ENCODE results near the gene UGGT1. TPM values are rescaled to one million over a fixed set of nuclear protein-coding genes. Genes with fewer than 3 reads are reported as not detected.

UGGT1 gene
- total RNA-seq, result 58.7 and 59.1 TPM in 2 replicates
- long read RNA-seq, full-length matches to known transcripts, result 5 of 49 reads
- long read RNA-seq, partial matches to known transcripts, result 28 of 49 reads
- long read RNA-seq, other reads (novel, unspliced or antisense), result 16 of 49 reads

- no peaks in the 10 kb centered on the region for H3K36me3 Mint-ChIP-seq (ENCODE audit: low read depth)
- H3K27me3 Mint-ChIP-seq (ENCODE audit: low read depth), result no peaks in the 10 kb centered on the region
- DNase-seq (ENCODE audit: low read depth, low spot score), result peak; percentile 89
- TF ChIP-seq, protein P1, sequence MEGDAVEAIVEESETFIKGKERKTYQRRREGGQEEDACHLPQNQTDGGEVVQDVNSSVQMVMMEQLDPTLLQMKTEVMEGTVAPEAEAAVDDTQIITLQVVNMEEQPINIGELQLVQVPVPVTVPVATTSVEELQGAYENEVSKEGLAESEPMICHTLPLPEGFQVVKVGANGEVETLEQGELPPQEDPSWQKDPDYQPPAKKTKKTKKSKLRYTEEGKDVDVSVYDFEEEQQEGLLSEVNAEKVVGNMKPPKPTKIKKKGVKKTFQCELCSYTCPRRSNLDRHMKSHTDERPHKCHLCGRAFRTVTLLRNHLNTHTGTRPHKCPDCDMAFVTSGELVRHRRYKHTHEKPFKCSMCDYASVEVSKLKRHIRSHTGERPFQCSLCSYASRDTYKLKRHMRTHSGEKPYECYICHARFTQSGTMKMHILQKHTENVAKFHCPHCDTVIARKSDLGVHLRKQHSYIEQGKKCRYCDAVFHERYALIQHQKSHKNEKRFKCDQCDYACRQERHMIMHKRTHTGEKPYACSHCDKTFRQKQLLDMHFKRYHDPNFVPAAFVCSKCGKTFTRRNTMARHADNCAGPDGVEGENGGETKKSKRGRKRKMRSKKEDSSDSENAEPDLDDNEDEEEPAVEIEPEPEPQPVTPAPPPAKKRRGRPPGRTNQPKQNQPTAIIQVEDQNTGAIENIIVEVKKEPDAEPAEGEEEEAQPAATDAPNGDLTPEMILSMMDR (conservative IDR thresholded peaks at IDR 0.05), result no peak
- H3K9me3 Mint-ChIP-seq, result no peaks in the 10 kb centered on the region
- peaks cover 35% of the 10 kb centered on the region for H3K4me1 Mint-ChIP-seq
- peak within 1 kb of the TSS; percentile 91 for H3K27ac Mint-ChIP-seq (ENCODE audit: unreplicated experiment)
- peak within 1 kb of the TSS; percentile 99 for H3K4me3 Mint-ChIP-seq
Observed at GRCh38 chr2:128090945-128091725, at the start of gene UGGT1. UGGT1 (plus strand) TSS chr2:128091200; CDS start chr2:128091358, 158 bp downstream.

GRCh38 chr2:128041561-128041960 lies 49.4 kb upstream of the UGGT1 start:
- peaks cover 19% of the 10 kb centered on the region for H3K9me3 Mint-ChIP-seq
- DNase-seq (ENCODE audit: low read depth, low spot score), result no peak
- no peaks in the 10 kb centered on the region for H3K4me1 Mint-ChIP-seq
- no peak overlapping the region for H3K4me3 Mint-ChIP-seq
- H3K36me3 Mint-ChIP-seq (ENCODE audit: low read depth), result peaks cover 7% of the 10 kb centered on the region
- H3K27ac Mint-ChIP-seq (ENCODE audit: unreplicated experiment), result no peak overlapping the region
- TF ChIP-seq, protein P1 (conservative IDR thresholded peaks at IDR 0.05), result no peak
- H3K27me3 Mint-ChIP-seq (ENCODE audit: low read depth), result peaks cover 28% of the 10 kb centered on the region

DNA sequence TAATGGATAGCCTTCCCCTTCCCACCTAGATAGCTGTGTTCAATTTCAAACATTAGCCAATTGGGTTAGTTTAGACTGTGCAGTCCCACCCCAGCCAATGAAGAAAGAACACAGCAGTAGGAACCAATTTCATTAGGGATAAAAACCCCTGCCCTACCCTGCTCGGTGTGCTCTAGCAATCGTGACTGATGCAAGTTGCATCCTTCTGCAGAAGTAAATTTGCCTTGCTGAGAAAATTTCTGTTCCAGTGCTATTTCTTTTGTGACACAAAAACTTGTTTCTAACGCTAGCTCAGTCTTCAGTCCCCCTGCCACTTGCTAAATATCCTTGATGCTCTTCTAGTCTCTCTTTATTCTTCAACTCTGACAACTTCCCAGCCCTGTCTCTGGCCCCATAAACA lies 48.0 kb upstream of the UGGT1 start:
- Mint-ChIP-seq H3K4me1 (no peaks in the 10 kb centered on the region), H3K27me3 (ENCODE audit: low read depth) (peaks cover 35% of the 10 kb centered on the region), H3K9me3 (peaks cover 18% of the 10 kb centered on the region), H3K4me3 (no peak overlapping the region), H3K27ac (ENCODE audit: unreplicated experiment) (no peak overlapping the region), H3K36me3 (ENCODE audit: low read depth) (peaks cover 14% of the 10 kb centered on the region)
- TF ChIP-seq, protein P1 (conservative IDR thresholded peaks at IDR 0.05), result no peak
- DNase-seq (ENCODE audit: low read depth, low spot score), result no peak

GRCh38 chr2:128053331-128053730 lies 37.7 kb upstream of the UGGT1 start:
- no peaks in the 10 kb centered on the region for H3K4me1 Mint-ChIP-seq
- H3K27me3 Mint-ChIP-seq (ENCODE audit: low read depth), result peaks cover 22% of the 10 kb centered on the region
- TF ChIP-seq, protein P1 (conservative IDR thresholded peaks at IDR 0.05), result no peak
- DNase-seq (ENCODE audit: low read depth, low spot score), result no peak
- H3K9me3 Mint-ChIP-seq, result peaks cover 18% of the 10 kb centered on the region
- no peak overlapping the region for H3K4me3 Mint-ChIP-seq
- H3K36me3 Mint-ChIP-seq (ENCODE audit: low read depth), result peaks cover 9% of the 10 kb centered on the region
- H3K27ac Mint-ChIP-seq (ENCODE audit: unreplicated experiment), result no peak overlapping the region

GRCh38 chr2:128054104-128054885 lies 36.7 kb upstream of the UGGT1 start:
- H3K9me3 Mint-ChIP-seq, result peaks cover 14% of the 10 kb centered on the region

More at GRCh38 chr2:128054104-128054885, 36.7 kb upstream of the UGGT1 start:
- no peaks in the 10 kb centered on the region for H3K4me1 Mint-ChIP-seq
- TF ChIP-seq, protein P1 (conservative IDR thresholded peaks at IDR 0.05), result no peak
- H3K4me3 Mint-ChIP-seq, result no peak overlapping the region
- peaks cover 9% of the 10 kb centered on the region for H3K36me3 Mint-ChIP-seq (ENCODE audit: low read depth)
- DNase-seq (ENCODE audit: low read depth, low spot score), result no peak
- H3K27ac Mint-ChIP-seq (ENCODE audit: unreplicated experiment), result peak overlapping the region; percentile 57
- peaks cover 20% of the 10 kb centered on the region for H3K27me3 Mint-ChIP-seq (ENCODE audit: low read depth)

Measured in neural crest cell (in vitro differentiated cells).